GM13977 (cell line): ENCODE results near the gene CSE1L.
"Not testable (repeated sequence)": the region's sequence is repeated elsewhere in the genome, so short reads cannot be mapped to it uniquely, and the experiment has no call there.

Experiments
- DNase-seq: peaks from one replicate; pipeline ENCODE4 v3.0.0; 2012; ENCODE audit warnings: low spot score
- CTCF ChIP-seq: IDR thresholded peaks from 2 replicates; pipeline ENCODE4 v1.5.1; 2012; ENCODE audit warnings: mild to moderate bottlenecking, control low read depth; ENCODE audit not compliant: insufficient read depth; ENCODE audit errors: extremely low read depth, missing control alignments
- in situ Hi-C: fragments of 300-500 bp; cut with MboI; formaldehyde crosslinking; loops from one replicate; pipeline ENCODE4 v1.12.0; 2022; ENCODE audit warnings: low sequenced_read_pairs, low pct_unique_long_range_greater_than_20kb, mixed read lengths, inconsistent platforms; ENCODE audit not compliant: unreplicated experiment

Gene CSE1L

GRCh38 chr20:49091104-49091503, 45.0 kb downstream of the CSE1L start:
- in situ Hi-C loops, result no loop called here
- no peak for DNase-seq
- no peak for TF ChIP-seq CTCF

- in situ Hi-C loops, result no loop called here
- TF ChIP-seq CTCF, result no peak
- no peak for DNase-seq
Observed at GRCh38 chr20:49091762-49092161, 45.6 kb downstream of the CSE1L start.

GRCh38 chr20:49096203-49096730, 50.2 kb downstream of the CSE1L start:
- no peak for DNase-seq
- in situ Hi-C loops, result no loop called here
- no peak for TF ChIP-seq CTCF

GRCh38 chr20:49097159-49097558, 51.0 kb downstream of the CSE1L start:
- no peak for TF ChIP-seq CTCF
- in situ Hi-C loops, result no loop called here
- DNase-seq, result no peak

GRCh38 chr20:49098136-49098535, 52.0 kb downstream of the CSE1L start:
- DNase-seq, result no peak
- no peak for TF ChIP-seq CTCF
- in situ Hi-C loops, result no loop called here

GRCh38 chr20:49099011-49099410, 52.9 kb downstream of the CSE1L start:
- DNase-seq, result no peak
- in situ Hi-C loops, result no loop called here
- no peak for TF ChIP-seq CTCF

- in situ Hi-C loops, DNase-seq: not testable (repeated sequence)
Observed at GRCh38 chr20:49100292-49100691, 54.2 kb downstream of the CSE1L start.
